A673 (cell line): ENCODE measurements around the gene MSRB3. TPM values are rescaled to one million over a fixed set of nuclear protein-coding genes. Genes with fewer than 3 reads are reported as not detected.

ENCODE experiments used
- BruUV-seq: library from RNA; stranded (reverse); fragments of 400-500 nt; replicated peaks from 2 replicates; lab custom pipeline; 2021; lab: Mats Ljungman, UMichigan
- CTCF ChIA-PET: fragments of 300-600 bp; sonication (Branson Sonifier 250); formaldehyde crosslinking; loops from one replicate; lab custom pipeline; 2022; ENCODE audit warnings: antibody characterized with exemption; lab: Charles Lee
- POLR2A ChIA-PET: fragments of 300-600 bp; sonication (Branson Sonifier 250); formaldehyde crosslinking; loops from one replicate; lab custom pipeline; 2022; ENCODE audit warnings: antibody characterized with exemption; ENCODE audit not compliant: low non-redundant PET; lab: Charles Lee
- DNase-seq: peaks from one replicate; pipeline ENCODE4 v3.0.0-alpha.2; 2015; ENCODE audit warnings: low spot score
- H3K27ac ChIP-seq: fragments of 200-600 bp; sonication (generic); 2 replicates; pipeline ENCODE4 v1.5.1; 2016; ENCODE audit warnings: mixed run types, low read depth, mild to moderate bottlenecking, mixed read lengths, antibody characterized with exemption, low read length; ENCODE audit not compliant: poor library complexity, severe bottlenecking
- H3K27me3 ChIP-seq: fragments of 200-600 bp; sonication (generic); replicated peaks from 2 replicates; pipeline ENCODE4 v1.6.1; 2017; ENCODE audit warnings: mixed run types, low read depth, mild to moderate bottlenecking, mixed read lengths, antibody characterized with exemption, low read length; ENCODE audit not compliant: insufficient read depth, poor library complexity
- H3K36me3 ChIP-seq: fragments of 200-600 bp; sonication (generic); 2 replicates; pipeline ENCODE4 v1.6.1; 2016; ENCODE audit warnings: mixed run types, mild to moderate bottlenecking, mixed read lengths, antibody characterized with exemption, low read length; ENCODE audit not compliant: insufficient read depth, poor library complexity, severe bottlenecking
- H3K4me1 ChIP-seq: fragments of 200-600 bp; sonication (generic); 2 replicates; pipeline ENCODE4 v1.6.1; 2017; ENCODE audit warnings: mixed run types, mild to moderate bottlenecking, mixed read lengths, antibody characterized with exemption, low read length; ENCODE audit not compliant: insufficient read depth, poor library complexity, severe bottlenecking
- H3K4me3 ChIP-seq: fragments of 200-600 bp; sonication (generic); 2 replicates; pipeline ENCODE4 v1.5.1; 2016; ENCODE audit warnings: low read depth, mixed run types, mild to moderate bottlenecking, mixed read lengths, low read length; ENCODE audit not compliant: poor library complexity, severe bottlenecking
- H3K9me3 ChIP-seq: fragments of 200-600 bp; sonication (generic); 2 replicates; pipeline ENCODE4 v1.6.1; 2016; ENCODE audit warnings: mixed run types, low read depth, mild to moderate bottlenecking, mixed read lengths, antibody characterized with exemption, low read length; ENCODE audit not compliant: poor library complexity, severe bottlenecking
- EZH2 ChIP-seq: fragments of 200-600 bp; sonication (generic); IDR thresholded peaks from 2 replicates; pipeline ENCODE4 v1.6.1; 2017; ENCODE audit warnings: borderline replicate concordance, low read depth, mild to moderate bottlenecking, mixed read lengths, antibody characterized with exemption, low read length; ENCODE audit not compliant: poor library complexity, severe bottlenecking
- intact Hi-C: fragments of 100-400 bp; cut with micrococcal nuclease; formaldehyde crosslinking; loops from one replicate; pipeline ENCODE4 v1.10.0; 2022; ENCODE audit not compliant: unreplicated experiment
- total RNA-seq: library from RNA; stranded (reverse); gene quantifications from 2 replicates; pipeline ENCODE4 v1.2.3, GENCODE V29; 2021
- TF ChIP-seq, protein P1 (sequence below): fragments of 300-800, 200-600 bp; sonication (generic); conservative IDR thresholded peaks from 2 replicates; pipeline ENCODE4 v1.5.1; 2017; ENCODE audit warnings: low read depth, mild to moderate bottlenecking, antibody characterized with exemption, low read length, moderate library complexity, mixed read lengths

Gene MSRB3
- total RNA-seq, 1 experiment from 2014 or later: 2.1 TPM

DNA sequence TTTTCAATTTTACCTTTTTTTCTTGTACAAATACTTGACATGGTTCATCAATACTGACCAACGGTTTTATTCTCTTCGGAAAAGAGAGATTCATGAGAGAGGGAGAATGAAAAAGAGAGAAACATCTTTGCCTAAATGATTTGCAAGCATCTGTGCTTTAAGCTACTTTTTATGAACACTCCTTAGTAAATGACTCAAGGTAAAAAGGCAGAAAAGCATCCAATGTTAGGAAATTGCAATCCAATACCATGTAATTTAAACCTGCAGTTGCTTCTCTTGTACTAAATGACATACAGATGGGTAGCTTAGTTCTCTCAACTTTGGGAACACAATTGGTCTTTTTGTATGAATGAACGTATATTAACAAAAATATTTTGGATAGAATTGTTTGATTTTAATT, 46.1 kb downstream of the MSRB3 start:
- DNase-seq: no peak
- Histone ChIP-seq H3K27me3 (no peaks in the 10 kb centered on the region), H3K4me1 (peaks cover 17% of the 10 kb centered on the region), H3K27ac (no peak overlapping the region), H3K36me3 (no peaks in the 10 kb centered on the region), H3K4me3 (no peak overlapping the region), H3K9me3 (no peaks in the 10 kb centered on the region)
- intact Hi-C loops: no loop called here
- ChIA-PET CTCF (interaction anchor here (0.6 kb wide), 1 partner anchor 278 kb away, joined by 3 read pairs; no protein-coding TSS in a partner anchor), POLR2A (no interaction called here)
- BruUV-seq: no TSS peak
- TF ChIP-seq, protein P1, sequence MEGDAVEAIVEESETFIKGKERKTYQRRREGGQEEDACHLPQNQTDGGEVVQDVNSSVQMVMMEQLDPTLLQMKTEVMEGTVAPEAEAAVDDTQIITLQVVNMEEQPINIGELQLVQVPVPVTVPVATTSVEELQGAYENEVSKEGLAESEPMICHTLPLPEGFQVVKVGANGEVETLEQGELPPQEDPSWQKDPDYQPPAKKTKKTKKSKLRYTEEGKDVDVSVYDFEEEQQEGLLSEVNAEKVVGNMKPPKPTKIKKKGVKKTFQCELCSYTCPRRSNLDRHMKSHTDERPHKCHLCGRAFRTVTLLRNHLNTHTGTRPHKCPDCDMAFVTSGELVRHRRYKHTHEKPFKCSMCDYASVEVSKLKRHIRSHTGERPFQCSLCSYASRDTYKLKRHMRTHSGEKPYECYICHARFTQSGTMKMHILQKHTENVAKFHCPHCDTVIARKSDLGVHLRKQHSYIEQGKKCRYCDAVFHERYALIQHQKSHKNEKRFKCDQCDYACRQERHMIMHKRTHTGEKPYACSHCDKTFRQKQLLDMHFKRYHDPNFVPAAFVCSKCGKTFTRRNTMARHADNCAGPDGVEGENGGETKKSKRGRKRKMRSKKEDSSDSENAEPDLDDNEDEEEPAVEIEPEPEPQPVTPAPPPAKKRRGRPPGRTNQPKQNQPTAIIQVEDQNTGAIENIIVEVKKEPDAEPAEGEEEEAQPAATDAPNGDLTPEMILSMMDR: no peak
- TF ChIP-seq EZH2: no peak

DNA sequence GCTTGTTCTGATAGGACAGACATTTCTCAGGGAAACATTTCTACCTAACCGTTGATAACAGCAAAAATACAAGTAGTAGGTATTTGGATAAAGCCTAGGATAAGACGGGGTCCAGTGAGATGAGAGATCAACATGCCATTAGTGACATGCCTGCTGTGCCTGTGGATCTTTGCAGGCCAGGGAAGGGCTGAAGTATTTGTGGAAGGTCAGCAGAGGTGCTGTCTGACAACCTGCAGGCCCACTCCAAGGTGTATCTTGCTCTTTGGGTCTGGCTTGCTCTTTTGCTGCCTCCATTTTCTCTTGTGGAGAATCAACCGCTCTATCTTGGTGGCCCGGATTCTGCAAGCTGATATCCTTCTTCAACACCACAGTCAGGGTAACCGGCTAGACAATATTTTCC, 46.7 kb downstream of the MSRB3 start:
- no peak for DNase-seq
- H3K4me1 ChIP-seq: peaks cover 17% of the 10 kb centered on the region
- POLR2A ChIA-PET: no interaction called here
- H3K27ac ChIP-seq: no peak overlapping the region
- intact Hi-C loops: no loop called here
- no peaks in the 10 kb centered on the region for H3K9me3 ChIP-seq
- no peaks in the 10 kb centered on the region for H3K27me3 ChIP-seq
- H3K4me3 ChIP-seq: no peak overlapping the region
- CTCF ChIA-PET: no interaction called here
- TF ChIP-seq, protein P1: no peak
- TF ChIP-seq EZH2: no peak
- H3K36me3 ChIP-seq: no peaks in the 10 kb centered on the region
- BruUV-seq: no TSS peak

DNA sequence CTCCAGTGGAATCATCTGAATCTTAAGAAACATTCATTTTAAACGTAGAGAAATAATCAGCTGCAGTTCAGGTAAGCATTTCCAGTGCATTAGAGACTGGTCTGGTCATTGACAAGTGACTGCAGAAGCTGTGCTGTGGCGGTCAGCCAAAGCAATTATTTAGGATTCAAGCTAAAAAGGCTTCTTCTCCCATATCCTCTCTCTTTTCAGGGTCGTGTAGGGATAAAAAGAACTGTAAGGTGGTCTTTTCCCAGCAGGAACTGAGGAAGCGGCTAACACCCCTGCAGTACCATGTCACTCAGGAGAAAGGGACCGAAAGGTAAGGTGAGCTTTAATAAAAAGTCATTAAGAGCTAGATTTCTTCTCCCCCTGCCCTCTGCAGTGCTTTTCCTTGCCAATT, 48.1 kb downstream of the MSRB3 start:
- H3K9me3 ChIP-seq: no peaks in the 10 kb centered on the region
- no TSS peak for BruUV-seq
- no peaks in the 10 kb centered on the region for H3K27me3 ChIP-seq
- H3K36me3 ChIP-seq: no peaks in the 10 kb centered on the region
- peaks cover 17% of the 10 kb centered on the region for H3K4me1 ChIP-seq
- no peak for TF ChIP-seq EZH2
- TF ChIP-seq, protein P1: no peak
- POLR2A ChIA-PET: no interaction called here
- intact Hi-C loops: no loop called here
- no peak overlapping the region for H3K27ac ChIP-seq
- DNase-seq: no peak
- CTCF ChIA-PET: no interaction called here
- no peak overlapping the region for H3K4me3 ChIP-seq
